PFSK-1 (cell line): ENCODE results near the gene DHRSX.

Experiments
- POLR2AphosphoS5 ChIP-seq: IDR thresholded peaks from 2 replicates; pipeline ENCODE4 v1.6.1; 2012; ENCODE audit warnings: low read depth, mild to moderate bottlenecking, control low read depth, low read length, moderate library complexity
- REST ChIP-seq, 2 experiments: IDR thresholded peaks; 2 replicates each; pipeline versions ENCODE4 v1.6.1 to v1.8.0; 2011 to 2012; ENCODE audit warnings: low read depth in 2 of 2, low read length in 2 of 2, control low read depth in 1 of 2, inconsistent platforms in 1 of 2, mild to moderate bottlenecking in 1 of 2, moderate library complexity in 1 of 2; ENCODE audit not compliant: insufficient read depth in 1 of 2
- SIN3A ChIP-seq: IDR thresholded peaks from 2 replicates; pipeline ENCODE4 v1.6.1; 2012; ENCODE audit warnings: mild to moderate bottlenecking, low read length, moderate library complexity, borderline replicate concordance; ENCODE audit not compliant: insufficient read depth
- TAF1 ChIP-seq: IDR thresholded peaks from 2 replicates; pipeline ENCODE4 v1.6.1; 2012; ENCODE audit warnings: low read length, control low read depth, borderline replicate concordance; ENCODE audit not compliant: insufficient read depth

GRCh38 chrX:2360731-2361130 lies 140.0 kb downstream of the DHRSX start:
- TF ChIP-seq POLR2AphosphoS5 (no peak), REST (IDR thresholded peaks at IDR 0.05; ENCODE audit: insufficient read depth in 1 of 2, low read depth in 2 of 2, low read length in 2 of 2) (no peak), TAF1 (no peak), SIN3A (no peak)
